ENCODE results near the gene WWOX. TPM values are rescaled to one million over a fixed set of nuclear protein-coding genes. Genes with fewer than 3 reads are reported as not detected.

WWOX gene
- total and polyA plus RNA-seq, 2 of the 8 experiments (the other 6 are each of a cell fraction or from before 2014, with no cell fraction given) = 5.4 to 16.7 TPM

GRCh38 chr16:78094998-78095397 is 4.5 kb upstream of the WWOX start (continued):
- no peak for TF ChIP-seq RNF2 (IDR thresholded peaks at IDR 0.05; ENCODE audit: borderline replicate concordance, low read depth, low read length, missing control alignments, poor library complexity, severe bottlenecking)
- TF ChIP-seq HDAC2 (IDR thresholded peaks at IDR 0.05; ENCODE audit: borderline replicate concordance in 1 of 2, low read depth in 2 of 2, low read length in 2 of 2) = no peak
- no peak for TF ChIP-seq TCF12 (IDR thresholded peaks at IDR 0.05; ENCODE audit: low read depth, low read length)
- no peak for TF ChIP-seq E2F6 (IDR thresholded peaks at IDR 0.05)
- TF ChIP-seq NRF1 (IDR thresholded peaks at IDR 0.05; ENCODE audit: low read depth, low read length) = no peak
- no peak for TF ChIP-seq TBP (IDR thresholded peaks at IDR 0.05; ENCODE audit: low read depth, low read length)
- no peak for TF ChIP-seq MAFK (IDR thresholded peaks at IDR 0.05; ENCODE audit: low read depth, low read length)

Measured in H1 (cell line).